Keratinocyte (primary cell): ENCODE data around the gene IRAK3. TPM values are rescaled to one million over a fixed set of nuclear protein-coding genes. Genes with fewer than 3 reads are reported as not detected.
A peak's percentile ranks its signal among the peaks of the same experiment; 100 is the strongest.

Experiments
- DNase-seq: peaks from one replicate; pipeline ENCODE4 v3.0.0-alpha.2; 2011; ENCODE audit warnings: low read depth, missing footprints, low spot score
- FAIRE-seq: peaks from 2 replicates; lab custom pipeline; 2011; peaks lifted over from hg19 to GRCh38; lab: Jason Lieb, UNC
- H2AFZ ChIP-seq: 2 replicates; pipeline ENCODE4 v1.6.0; 2012; ENCODE audit warnings: low read length, control low read depth, inconsistent platforms; ENCODE audit not compliant: control insufficient read depth
- H3K27ac ChIP-seq: 2 replicates; pipeline ENCODE4 v1.5.1; 2011; ENCODE audit warnings: low read length; ENCODE audit not compliant: control insufficient read depth, insufficient read depth
- H3K27me3 ChIP-seq: 3 replicates; pipeline ENCODE4 v1.6.0; 2011; ENCODE audit warnings: low read length; ENCODE audit not compliant: control insufficient read depth, insufficient read depth; ENCODE audit errors: extremely low read depth
- H3K36me3 ChIP-seq, 2 experiments: 2 replicates in 1 of 2; 3 replicates in 1 of 2; pipeline ENCODE4 v1.5.1; 2011; ENCODE audit warnings: low read length in 2 of 2, mild to moderate bottlenecking in 1 of 2; ENCODE audit not compliant: control insufficient read depth in 2 of 2, insufficient read depth in 2 of 2; ENCODE audit errors: extremely low read depth in 1 of 2
- H3K4me1 ChIP-seq: 3 replicates; pipeline ENCODE4 v1.5.1; 2011; ENCODE audit warnings: low read length; ENCODE audit not compliant: control insufficient read depth, insufficient read depth; ENCODE audit errors: extremely low read depth
- H3K4me2 ChIP-seq: 3 replicates; pipeline ENCODE4 v1.6.0; 2011; ENCODE audit warnings: low read depth, low read length; ENCODE audit not compliant: control insufficient read depth, insufficient read depth; ENCODE audit errors: extremely low read depth
- H3K4me3 ChIP-seq, 3 experiments: fragments of 200-600 bp in 1 of 3; sonication (generic) in 1 of 3; 2 replicates in 2 of 3; 3 replicates in 1 of 3; pipeline ENCODE4 v1.5.1; 2011 to 2016; ENCODE audit warnings: low read length in 3 of 3, mild to moderate bottlenecking in 3 of 3, control low read depth in 2 of 3, inconsistent platforms in 1 of 3, low read depth in 1 of 3, mixed read lengths in 1 of 3, mixed run types in 1 of 3, moderate library complexity in 1 of 3; ENCODE audit not compliant: control insufficient read depth in 2 of 3, insufficient read depth in 2 of 3; ENCODE audit errors: extremely low read depth in 1 of 3
- H3K79me2 ChIP-seq: 2 replicates; pipeline ENCODE4 v1.6.0; 2012; ENCODE audit warnings: low read length; ENCODE audit not compliant: control insufficient read depth, insufficient read depth
- H3K9ac ChIP-seq: 3 replicates; pipeline ENCODE4 v1.6.0; 2011; ENCODE audit warnings: low read length; ENCODE audit not compliant: control insufficient read depth, insufficient read depth; ENCODE audit errors: extremely low read depth
- H3K9me1 ChIP-seq: 3 replicates; pipeline ENCODE4 v1.6.0; 2011; ENCODE audit warnings: low read length; ENCODE audit not compliant: control insufficient read depth, insufficient read depth; ENCODE audit errors: extremely low read depth
- H3K9me3 ChIP-seq: 2 replicates; pipeline ENCODE4 v1.5.1; 2012; ENCODE audit warnings: low read depth, low read length; ENCODE audit not compliant: control insufficient read depth
- H4K20me1 ChIP-seq: 3 replicates; pipeline ENCODE4 v1.6.0; 2011; ENCODE audit warnings: low read length; ENCODE audit not compliant: control insufficient read depth, insufficient read depth; ENCODE audit errors: extremely low read depth
- CTCF ChIP-seq, 3 experiments: IDR thresholded peaks in 1 of 3; conservative IDR thresholded peaks in 1 of 3; optimal IDR thresholded peaks in 1 of 3; 2 replicates in 2 of 3; 3 replicates in 1 of 3; pipeline versions ENCODE3 to v1.5.1; 2011; ENCODE audit warnings: low read length in 3 of 3, mild to moderate bottlenecking in 3 of 3, moderate library complexity in 2 of 3, control low read depth in 1 of 3, inconsistent platforms in 1 of 3; ENCODE audit not compliant: insufficient read depth in 2 of 3; ENCODE audit errors: extremely low read depth in 1 of 3
- EZH2 ChIP-seq: IDR thresholded peaks from one replicate; pipeline ENCODE4 v1.6.1; 2012; ENCODE audit warnings: inconsistent platforms, mild to moderate bottlenecking, low read length, moderate library complexity
- dilution Hi-C: fragments of 300-500 bp; cut with MboI; formaldehyde crosslinking; loops from one replicate; pipeline ENCODE4 v1.7.0; 2020; ENCODE audit warnings: low sequenced_read_pairs; ENCODE audit not compliant: extremely low pct_ligation_motif_present
- polyA plus RNA-seq, 5 experiments: library from polyadenylated mRNA; depleted of rRNA in 3 of 5; stranded (reverse) in 3 of 5; stranded (forward) in 1 of 5; unstranded in 1 of 5; fragments of >200 nt; gene quantifications; 1 replicate in 1 of 5; 2 replicates in 3 of 5; 3 replicates in 1 of 5; pipeline versions ENCODE4 v1.2.1 to v1.2.3, GENCODE V29; 2011 to 2012; ENCODE audit warnings: missing spikeins in 2 of 5, low read depth in 1 of 5, low replicate concordance in 1 of 5

Gene IRAK3
- polyA plus RNA-seq, 1 donor (not counting 4 experiments of a cell fraction or from before 2014, with no cell fraction given) = 0.07 TPM

- TF ChIP-seq CTCF (optimal IDR thresholded peaks at IDR 0.05 in 1 of 3, IDR thresholded peaks at IDR 0.05 in 1 of 3, conservative IDR thresholded peaks at IDR 0.05 in 1 of 3; ENCODE audit: extremely low read depth in 1 of 3, insufficient read depth in 2 of 3, low read length in 3 of 3) (no peak), EZH2 (no peak)
- H3K27ac ChIP-seq = no peak overlapping the region
- no peaks in the 10 kb centered on the region for H3K4me1 ChIP-seq
- no peak overlapping the region for H2AFZ ChIP-seq
- no peak for DNase-seq
- H3K36me3 ChIP-seq = no peaks in the 10 kb centered on the region
- peaks cover 19% of the 10 kb centered on the region for H3K27me3 ChIP-seq
- no peak overlapping the region for H3K9ac ChIP-seq
- peak overlapping the region; percentile 52 for H3K4me2 ChIP-seq
- no peaks in the 10 kb centered on the region for H3K79me2 ChIP-seq
- H3K9me1 ChIP-seq = no peaks in the 10 kb centered on the region
- no peaks in the 10 kb centered on the region for H3K9me3 ChIP-seq
- dilution Hi-C loops = no loop called here
- H4K20me1 ChIP-seq = no peaks in the 10 kb centered on the region
- peak overlapping the region in 1 of 3 experiments; percentile 36 for H3K4me3 ChIP-seq
- no peak for FAIRE-seq
These were observed 451 bp downstream of the IRAK3 start for GRCh38 chr12:66189486-66189843.

GRCh38 chr12:66189889-66190288, 875 bp downstream of the IRAK3 start:
- Histone ChIP-seq H3K9ac (no peak overlapping the region), H3K36me3 (no peaks in the 10 kb centered on the region), H3K4me1 (no peaks in the 10 kb centered on the region), H2AFZ (no peak overlapping the region), H3K79me2 (no peaks in the 10 kb centered on the region), H3K27ac (no peak overlapping the region), H3K9me3 (no peaks in the 10 kb centered on the region), H3K4me2 (no peak overlapping the region), H4K20me1 (no peaks in the 10 kb centered on the region), H3K27me3 (peaks cover 19% of the 10 kb centered on the region), H3K9me1 (no peaks in the 10 kb centered on the region), H3K4me3 (no peak overlapping the region)
- dilution Hi-C loops = no loop called here
- FAIRE-seq (no peak), DNase-seq (no peak)
- TF ChIP-seq CTCF (optimal IDR thresholded peaks at IDR 0.05 in 1 of 3, IDR thresholded peaks at IDR 0.05 in 1 of 3, conservative IDR thresholded peaks at IDR 0.05 in 1 of 3; ENCODE audit: extremely low read depth in 1 of 3, insufficient read depth in 2 of 3, low read length in 3 of 3) (no peak), EZH2 (no peak)
